Body of pancreas (tissue), 4 donors: ENCODE measurements around the gene LGR4. TPM values are rescaled to one million over a fixed set of nuclear protein-coding genes. Genes with fewer than 3 reads are reported as not detected.

ENCODE experiments used
- ATAC-seq: fragments of 150-250 bp; one replicate; pipeline ENCODE4 v1.9.1; 2016
- DNase-seq, 4 donors: peaks; one replicate each; pipeline ENCODE4 v3.0.0-alpha.2; 2019
- H3K27ac ChIP-seq, 4 donors: fragments of 200-600 bp; sonication (generic); 1 replicate in 3 of 4; 2 replicates in 1 of 4; pipeline versions ENCODE4 v1.5.1 to v1.6.1; 2016 to 2019; ENCODE audit warnings: mild to moderate bottlenecking in 1 of 4, mixed read lengths in 1 of 4, moderate library complexity in 1 of 4
- H3K27me3 ChIP-seq, 2 donors: fragments of 200-600 bp; sonication (generic); one replicate each; pipeline ENCODE4 v1.6.0; 2016; ENCODE audit warnings: mild to moderate bottlenecking in 1 of 2
- H3K36me3 ChIP-seq, 2 donors: fragments of 200-600 bp; sonication (generic); replicated peaks in 1 of 2; 2 replicates each; pipeline ENCODE4 v1.5.1; 2016; ENCODE audit warnings: low read depth in 2 of 2; ENCODE audit not compliant: insufficient read depth in 1 of 2
- H3K4me1 ChIP-seq: fragments of 200-600 bp; sonication (generic); one replicate; pipeline ENCODE4 v1.6.0; 2016
- H3K4me3 ChIP-seq, 2 donors: fragments of 200-600 bp; sonication (generic); 1 replicate in 1 of 2; 2 replicates in 1 of 2; pipeline ENCODE4 v1.5.1; 2016 to 2019
- H3K9me3 ChIP-seq, 3 donors: fragments of 200-600 bp; sonication (generic); 1 replicate in 2 of 3; 2 replicates in 1 of 3; pipeline ENCODE4 v1.5.1; 2016
- CTCF ChIP-seq, 7 experiments: fragments of 450-650 bp in 4 of 7; fragments of 200-600 bp in 3 of 7; sonication (generic) in 3 of 7; IDR thresholded peaks; one replicate each; pipeline ENCODE4 v1.5.1; 2016 to 2019; ENCODE audit warnings: antibody characterized with exemption in 7 of 7
- POLR2A ChIP-seq, 3 donors: fragments of 450-650 bp; IDR thresholded peaks; one replicate each; pipeline ENCODE4 v1.6.1; 2016; ENCODE audit warnings: antibody characterized with exemption in 3 of 3, mild to moderate bottlenecking in 2 of 3
- WGBS, 2 donors: methylation state at CpG; one replicate each; pipeline ENCODE4 v1.1.5; 2017; 5-methylcytosine and 5-hydroxymethylcytosine counted together
- intact Hi-C: fragments of 100-400 bp; cut with DNase I; formaldehyde crosslinking; loops from one replicate; pipeline ENCODE4 v1.15.1; 2023
- total RNA-seq, 2 donors: library from RNA; depleted of rRNA; stranded (reverse); fragments of >200 nt; gene quantifications; one replicate each; pipeline ENCODE4 v1.1.0, GENCODE V29; 2016

LGR4 gene
- total RNA-seq, 2 donors from 2014 or later: 120 to 145 TPM

GRCh38 chr11:27468209-27468994 lies 4.2 kb downstream of the LGR4 start:
- H3K27me3 ChIP-seq: no peaks in the 10 kb centered on the region
- DNase-seq (peak; percentile 47 to 85 (median 62)), ATAC-seq (peak; percentile 61)
- H3K4me1 ChIP-seq: peaks cover 40% of the 10 kb centered on the region
- peak overlapping the region; percentile 96 to 99 (median 97) for H3K27ac ChIP-seq
- intact Hi-C loops: no loop called here
- peak overlapping the region; percentile 17 to 64 for H3K4me3 ChIP-seq
- no peak for TF ChIP-seq CTCF (IDR thresholded peaks at IDR 0.05)
- peak; percentile 54 to 87 (median 80) for TF ChIP-seq POLR2A (IDR thresholded peaks at IDR 0.05)
- no peaks in the 10 kb centered on the region for H3K36me3 ChIP-seq
- 17 to 20% methylated on average over 5 of the region's 5 CpGs for WGBS, 2 donors
- H3K9me3 ChIP-seq: no peaks in the 10 kb centered on the region

DNA sequence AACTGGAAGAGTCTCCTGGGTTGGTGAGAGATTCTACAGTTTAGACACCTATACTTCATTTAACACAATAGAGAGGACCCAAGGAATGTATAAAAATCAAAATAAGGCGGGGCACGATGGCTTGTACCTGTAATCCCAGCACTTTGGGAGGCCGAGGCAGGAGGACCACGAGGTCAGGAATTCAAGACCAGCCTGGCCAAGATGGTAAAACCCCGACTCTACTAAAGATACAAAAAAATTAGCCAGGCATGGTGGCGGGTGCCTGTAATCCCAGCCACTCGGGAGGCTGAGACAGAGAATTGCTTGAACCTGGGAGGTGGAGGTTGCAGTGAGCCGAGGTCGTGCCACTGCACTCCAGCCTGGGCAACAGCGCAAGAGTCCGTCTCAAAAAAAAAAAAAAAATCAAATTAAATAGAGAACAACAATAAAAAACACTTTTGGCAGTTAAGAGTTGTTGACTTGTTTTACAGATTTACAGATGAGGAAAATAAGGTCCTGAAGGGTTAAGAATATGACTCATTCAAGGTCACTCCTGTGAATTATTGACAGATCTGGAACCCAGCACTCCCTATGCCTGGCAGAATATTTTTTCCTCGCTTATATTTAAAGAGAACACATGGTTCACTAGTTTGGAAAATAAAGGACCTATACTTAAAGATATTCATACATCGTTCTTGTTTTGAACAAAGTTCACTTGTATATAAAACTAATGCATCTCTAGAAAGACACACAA lies 5.2 kb downstream of the LGR4 start:
- peak in 1 of 4 donors; percentile 48 for DNase-seq
- TF ChIP-seq CTCF (IDR thresholded peaks at IDR 0.05) (no peak), POLR2A (IDR thresholded peaks at IDR 0.05) (peak in 1 of 3 donors; percentile 42)
- Histone ChIP-seq H3K27ac (peak overlapping the region; percentile 96 to 99 (median 97)), H3K36me3 (no peaks in the 10 kb centered on the region), H3K4me1 (peaks cover 51% of the 10 kb centered on the region), H3K4me3 (no peak overlapping the region), H3K27me3 (no peaks in the 10 kb centered on the region), H3K9me3 (no peaks in the 10 kb centered on the region)
- peak; percentile 37 for ATAC-seq
- WGBS, 2 donors: 53 to 54% methylated on average over 13 of the region's 13 CpGs
- intact Hi-C loops: no loop called here

GRCh38 chr11:27466363-27466762 lies 6.2 kb downstream of the LGR4 start:
- H3K9me3 ChIP-seq: no peaks in the 10 kb centered on the region
- peak overlapping the region; percentile 72 to 99 (median 96) for H3K27ac ChIP-seq
- DNase-seq (no peak), ATAC-seq (no peak)
- H3K4me3 ChIP-seq: no peak overlapping the region
- intact Hi-C loops: no loop called here
- TF ChIP-seq POLR2A (IDR thresholded peaks at IDR 0.05) (peak in 1 of 3 donors; percentile 12), CTCF (IDR thresholded peaks at IDR 0.05) (no peak)
- H3K27me3 ChIP-seq: no peaks in the 10 kb centered on the region
- peaks cover 60% of the 10 kb centered on the region for H3K4me1 ChIP-seq
- 18 to 22% methylated on average over 1 of the region's 1 CpG for WGBS, 2 donors
- no peaks in the 10 kb centered on the region for H3K36me3 ChIP-seq

DNA sequence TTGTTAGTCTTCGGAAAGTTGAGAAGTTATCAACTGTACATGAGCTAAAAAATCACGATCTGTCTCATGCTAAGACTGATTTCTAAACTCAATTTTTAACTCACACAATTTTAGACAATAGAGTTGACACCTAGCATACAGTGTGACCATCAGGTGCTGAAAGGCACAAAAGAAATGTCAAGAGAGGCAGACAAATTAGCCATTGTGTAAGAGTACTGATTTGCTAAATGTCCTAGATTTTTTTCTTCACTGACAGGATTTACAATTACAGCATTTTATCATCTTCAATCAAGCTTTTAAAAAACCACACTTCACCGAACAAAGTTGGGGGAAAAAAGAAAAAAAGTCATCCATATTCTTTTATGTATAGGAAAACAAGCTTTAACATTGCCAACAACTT lies 7.0 kb downstream of the LGR4 start:
- Histone ChIP-seq H3K4me1 (peaks cover 66% of the 10 kb centered on the region), H3K27me3 (no peaks in the 10 kb centered on the region), H3K4me3 (no peak overlapping the region), H3K27ac (peak overlapping the region; percentile 67 to 99 (median 96)), H3K9me3 (no peaks in the 10 kb centered on the region), H3K36me3 (no peaks in the 10 kb centered on the region)
- WGBS, 2 donors: 15 to 28% methylated on average over 3 of the region's 3 CpGs
- TF ChIP-seq POLR2A (IDR thresholded peaks at IDR 0.05) (no peak), CTCF (IDR thresholded peaks at IDR 0.05) (no peak)
- intact Hi-C loops: no loop called here
- ATAC-seq: no peak
- no peak for DNase-seq
